Measurements from ENCODE around the gene MAPRE3. TPM values are rescaled to one million over a fixed set of nuclear protein-coding genes. Genes with fewer than 3 reads are reported as not detected.

MAPRE3 gene
- total RNA-seq, 2 donors from 2014 or later, result 3.2 to 4.4 TPM

DNA sequence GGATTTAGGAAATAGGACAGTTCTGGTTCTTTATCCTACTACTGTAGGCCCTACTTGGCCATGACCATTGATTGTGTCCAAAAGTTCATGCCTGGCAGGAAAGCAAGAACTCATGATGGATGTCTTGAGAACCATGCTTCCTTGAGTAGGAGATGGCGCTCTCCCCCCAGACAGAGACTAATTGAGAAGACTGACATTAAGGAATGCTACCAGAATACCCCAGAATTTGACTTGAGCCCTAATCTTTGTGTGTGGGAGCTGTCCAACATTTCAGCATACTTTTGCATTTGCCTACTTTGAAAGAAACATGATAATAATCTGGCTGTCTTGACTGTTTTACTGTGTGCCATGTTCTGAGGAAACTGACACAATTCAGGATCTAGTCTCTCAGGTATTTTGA is 23.3 kb downstream of the MAPRE3 start:
- H3K27ac Mint-ChIP-seq, result no peak overlapping the region
- Histone ChIP-seq H3K9ac (ENCODE audit: extremely low read depth, low read length, poor library complexity, severe bottlenecking) (no peak overlapping the region), H3K4me3 (ENCODE audit: low read length) (no peak overlapping the region), H3K27me3 (ENCODE audit: control insufficient read depth, insufficient read depth, low read length, poor library complexity, severe bottlenecking) (no peaks in the 10 kb centered on the region), H3K4me1 (ENCODE audit: control insufficient read depth, insufficient read depth, low read length) (no peaks in the 10 kb centered on the region), H3K9me3 (ENCODE audit: control insufficient read depth, low read length) (no peaks in the 10 kb centered on the region), H3K27ac (ENCODE audit: low read depth, low read length) (no peak overlapping the region), H3K36me3 (ENCODE audit: control insufficient read depth, insufficient read depth, low read length) (no peaks in the 10 kb centered on the region)
- no peaks in the 10 kb centered on the region for H3K4me1 Mint-ChIP-seq
- DNase-seq, result no peak
- TF ChIP-seq, protein P1, sequence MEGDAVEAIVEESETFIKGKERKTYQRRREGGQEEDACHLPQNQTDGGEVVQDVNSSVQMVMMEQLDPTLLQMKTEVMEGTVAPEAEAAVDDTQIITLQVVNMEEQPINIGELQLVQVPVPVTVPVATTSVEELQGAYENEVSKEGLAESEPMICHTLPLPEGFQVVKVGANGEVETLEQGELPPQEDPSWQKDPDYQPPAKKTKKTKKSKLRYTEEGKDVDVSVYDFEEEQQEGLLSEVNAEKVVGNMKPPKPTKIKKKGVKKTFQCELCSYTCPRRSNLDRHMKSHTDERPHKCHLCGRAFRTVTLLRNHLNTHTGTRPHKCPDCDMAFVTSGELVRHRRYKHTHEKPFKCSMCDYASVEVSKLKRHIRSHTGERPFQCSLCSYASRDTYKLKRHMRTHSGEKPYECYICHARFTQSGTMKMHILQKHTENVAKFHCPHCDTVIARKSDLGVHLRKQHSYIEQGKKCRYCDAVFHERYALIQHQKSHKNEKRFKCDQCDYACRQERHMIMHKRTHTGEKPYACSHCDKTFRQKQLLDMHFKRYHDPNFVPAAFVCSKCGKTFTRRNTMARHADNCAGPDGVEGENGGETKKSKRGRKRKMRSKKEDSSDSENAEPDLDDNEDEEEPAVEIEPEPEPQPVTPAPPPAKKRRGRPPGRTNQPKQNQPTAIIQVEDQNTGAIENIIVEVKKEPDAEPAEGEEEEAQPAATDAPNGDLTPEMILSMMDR (conservative IDR thresholded peaks at IDR 0.05), result no peak
- WGBS, 2 experiments (ENCODE audit: insufficient coverage in 1 of 2, insufficient read length in 1 of 2), result 74 to 100% methylated on average over 1 of the region's 1 CpG
- H3K36me3 Mint-ChIP-seq (ENCODE audit: low read depth), result no peaks in the 10 kb centered on the region
- no peaks in the 10 kb centered on the region for H3K9me3 Mint-ChIP-seq
- H3K4me3 Mint-ChIP-seq, result no peak overlapping the region
- H3K27me3 Mint-ChIP-seq (ENCODE audit: insufficient read depth), result peaks cover 4% of the 10 kb centered on the region

DNA sequence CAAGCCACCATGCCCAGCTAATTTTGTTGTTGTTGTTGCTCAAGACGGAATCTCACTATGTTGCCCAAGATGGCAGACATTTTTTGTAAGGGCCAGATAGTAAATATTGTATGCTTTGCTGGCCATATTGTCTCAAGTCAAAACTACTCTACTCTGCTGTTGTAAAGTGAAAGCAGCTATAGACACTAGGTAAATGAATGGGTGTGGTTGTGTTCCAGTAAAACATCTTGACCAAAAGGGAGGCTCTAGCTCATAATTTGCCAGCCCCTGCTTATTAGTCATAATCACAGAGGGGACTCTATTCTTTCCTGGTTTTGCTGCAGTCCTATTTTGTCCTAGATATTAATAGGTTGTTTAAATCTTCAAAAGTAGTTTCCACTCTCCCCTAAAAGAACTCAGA is 24.5 kb downstream of the MAPRE3 start:
- H3K27ac Mint-ChIP-seq, result no peak overlapping the region
- 80 to 86% methylated on average over 1 of the region's 1 CpG for WGBS, 2 experiments (ENCODE audit: insufficient coverage in 1 of 2, insufficient read length in 1 of 2)
- H3K27ac ChIP-seq (ENCODE audit: low read depth, low read length), result no peak overlapping the region
- H3K4me3 Mint-ChIP-seq, result no peak overlapping the region
- H3K4me3 ChIP-seq (ENCODE audit: low read length), result no peak overlapping the region
- H3K9me3 ChIP-seq (ENCODE audit: control insufficient read depth, low read length), result no peaks in the 10 kb centered on the region
- H3K9me3 Mint-ChIP-seq, result no peaks in the 10 kb centered on the region
- DNase-seq, result no peak
- no peaks in the 10 kb centered on the region for H3K36me3 Mint-ChIP-seq (ENCODE audit: low read depth)
- no peaks in the 10 kb centered on the region for H3K36me3 ChIP-seq (ENCODE audit: control insufficient read depth, insufficient read depth, low read length)
- no peaks in the 10 kb centered on the region for H3K4me1 Mint-ChIP-seq
- peaks cover 7% of the 10 kb centered on the region for H3K27me3 Mint-ChIP-seq (ENCODE audit: insufficient read depth)
- TF ChIP-seq, protein P1 (conservative IDR thresholded peaks at IDR 0.05), result no peak
- H3K9ac ChIP-seq (ENCODE audit: extremely low read depth, low read length, poor library complexity, severe bottlenecking), result no peak overlapping the region
- no peaks in the 10 kb centered on the region for H3K27me3 ChIP-seq (ENCODE audit: control insufficient read depth, insufficient read depth, low read length, poor library complexity, severe bottlenecking)
- H3K4me1 ChIP-seq (ENCODE audit: control insufficient read depth, insufficient read depth, low read length), result no peaks in the 10 kb centered on the region

DNA sequence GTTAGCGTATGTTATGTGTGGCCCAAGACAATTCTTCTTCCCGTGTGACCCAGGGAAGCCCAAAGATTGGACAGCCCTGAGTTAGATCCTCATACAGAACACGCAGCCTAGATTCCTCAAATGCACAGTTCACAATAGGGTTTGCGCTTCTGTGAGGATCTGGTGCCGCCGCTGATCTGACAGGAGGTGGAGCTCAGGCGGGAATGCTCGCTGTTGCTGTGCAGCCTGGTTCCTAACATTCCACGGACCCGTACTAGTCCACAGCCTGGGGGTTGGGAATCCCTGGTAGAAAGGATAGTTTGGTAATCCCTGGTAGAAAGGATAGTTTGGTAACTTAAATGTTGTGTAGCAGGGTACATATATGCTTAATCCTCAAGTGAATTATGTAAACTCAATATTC is 27.0 kb downstream of the MAPRE3 start:
- H3K27me3 Mint-ChIP-seq (ENCODE audit: insufficient read depth), result peaks cover 7% of the 10 kb centered on the region
- TF ChIP-seq, protein P1 (conservative IDR thresholded peaks at IDR 0.05), result no peak
- Histone ChIP-seq H3K4me1 (ENCODE audit: control insufficient read depth, insufficient read depth, low read length) (no peaks in the 10 kb centered on the region), H3K36me3 (ENCODE audit: control insufficient read depth, insufficient read depth, low read length) (no peaks in the 10 kb centered on the region), H3K27ac (ENCODE audit: low read depth, low read length) (no peak overlapping the region), H3K27me3 (ENCODE audit: control insufficient read depth, insufficient read depth, low read length, poor library complexity, severe bottlenecking) (no peaks in the 10 kb centered on the region), H3K9ac (ENCODE audit: extremely low read depth, low read length, poor library complexity, severe bottlenecking) (no peak overlapping the region), H3K9me3 (ENCODE audit: control insufficient read depth, low read length) (no peaks in the 10 kb centered on the region), H3K4me3 (ENCODE audit: low read length) (no peak overlapping the region)
- H3K27ac Mint-ChIP-seq, result no peak overlapping the region
- no peaks in the 10 kb centered on the region for H3K9me3 Mint-ChIP-seq
- WGBS, 2 experiments (ENCODE audit: insufficient coverage in 1 of 2, insufficient read length in 1 of 2), result 75 to 84% methylated on average over 10 of the region's 10 CpGs
- no peak overlapping the region for H3K4me3 Mint-ChIP-seq
- H3K4me1 Mint-ChIP-seq, result no peaks in the 10 kb centered on the region
- DNase-seq, result no peak
- no peaks in the 10 kb centered on the region for H3K36me3 Mint-ChIP-seq (ENCODE audit: low read depth)
